Skeletal muscle satellite cell (primary cell): ENCODE measurements around the gene NNT.
A peak's percentile ranks its signal among the peaks of the same experiment; 100 is the strongest.
"Not testable (repeated sequence)": the region's sequence is repeated elsewhere in the genome, so short reads cannot be mapped to it uniquely, and the experiment has no call there.

Experiments used
- H3K27me3 ChIP-seq: 2 replicates; pipeline ENCODE4 v1.7.0; 2013; ENCODE audit warnings: low read length; ENCODE audit not compliant: control insufficient read depth, insufficient read depth
- H3K36me3 ChIP-seq: 2 replicates; pipeline ENCODE4 v1.7.0; 2013; ENCODE audit warnings: mild to moderate bottlenecking, control low read depth, low read length; ENCODE audit not compliant: insufficient read depth
- H3K4me1 ChIP-seq: 2 replicates; pipeline ENCODE4 v1.7.0; 2013; ENCODE audit warnings: low read length; ENCODE audit not compliant: control insufficient read depth, insufficient read depth
- H3K4me2 ChIP-seq: 2 replicates; pipeline ENCODE4 v1.7.0; 2013; ENCODE audit warnings: mild to moderate bottlenecking, low read length
- H3K4me3 ChIP-seq: 2 replicates; pipeline ENCODE4 v1.7.0; 2013; ENCODE audit warnings: low read length
- H3K9ac ChIP-seq: 2 replicates; pipeline ENCODE4 v1.7.0; 2013; ENCODE audit warnings: mild to moderate bottlenecking, low read depth, low read length, moderate library complexity
- H3K9me3 ChIP-seq: replicated peaks from 2 replicates; pipeline ENCODE4 v1.7.0; 2013; ENCODE audit warnings: mild to moderate bottlenecking, control low read depth, low read length

NNT gene

DNA sequence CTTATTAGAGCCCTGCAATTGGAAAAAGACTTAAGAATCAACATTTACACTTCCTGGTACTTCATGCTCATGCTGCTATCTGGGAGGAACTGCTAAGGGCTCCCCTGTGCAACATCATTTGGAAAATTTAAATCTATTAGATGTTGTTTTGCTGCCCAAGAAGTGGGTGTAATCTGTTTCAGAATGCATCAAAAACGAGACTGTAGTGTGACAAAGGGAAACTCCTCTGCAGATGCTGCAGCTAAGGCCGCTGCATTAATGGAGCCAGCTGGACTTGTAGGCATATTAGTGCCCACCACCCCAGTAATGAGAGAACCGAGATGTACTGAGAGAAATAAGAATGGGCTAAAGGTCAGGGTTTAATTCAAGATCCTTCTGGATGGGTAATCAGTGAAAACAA, 35.0 kb upstream of the NNT start:
- no peaks in the 10 kb centered on the region for H3K9me3 ChIP-seq
- H3K4me1 ChIP-seq, result peaks cover 9% of the 10 kb centered on the region
- no peaks in the 10 kb centered on the region for H3K27me3 ChIP-seq

GRCh38 chr5:43569236-43569746, 33.7 kb upstream of the NNT start:
- Histone ChIP-seq H3K4me1 (peaks cover 15% of the 10 kb centered on the region), H3K9ac (no peak overlapping the region), H3K4me3 (no peak overlapping the region), H3K27me3 (no peaks in the 10 kb centered on the region), H3K36me3 (no peaks in the 10 kb centered on the region), H3K9me3 (no peaks in the 10 kb centered on the region), H3K4me2 (no peak overlapping the region)

More for the DNA sequence above, 35.0 kb upstream of the NNT start:
- H3K4me3 ChIP-seq, result no peak overlapping the region
- H3K4me2 ChIP-seq, result no peak overlapping the region
- no peaks in the 10 kb centered on the region for H3K36me3 ChIP-seq
- H3K9ac ChIP-seq, result no peak overlapping the region

- Histone ChIP-seq H3K9ac (no peak overlapping the region), H3K4me1 (peaks cover 15% of the 10 kb centered on the region), H3K9me3 (no peaks in the 10 kb centered on the region), H3K4me3 (no peak overlapping the region), H3K27me3 (no peaks in the 10 kb centered on the region), H3K36me3 (no peaks in the 10 kb centered on the region), H3K4me2 (peak overlapping the region; percentile 70)
These were observed 32.4 kb upstream of the NNT start for GRCh38 chr5:43570450-43571158.

DNA sequence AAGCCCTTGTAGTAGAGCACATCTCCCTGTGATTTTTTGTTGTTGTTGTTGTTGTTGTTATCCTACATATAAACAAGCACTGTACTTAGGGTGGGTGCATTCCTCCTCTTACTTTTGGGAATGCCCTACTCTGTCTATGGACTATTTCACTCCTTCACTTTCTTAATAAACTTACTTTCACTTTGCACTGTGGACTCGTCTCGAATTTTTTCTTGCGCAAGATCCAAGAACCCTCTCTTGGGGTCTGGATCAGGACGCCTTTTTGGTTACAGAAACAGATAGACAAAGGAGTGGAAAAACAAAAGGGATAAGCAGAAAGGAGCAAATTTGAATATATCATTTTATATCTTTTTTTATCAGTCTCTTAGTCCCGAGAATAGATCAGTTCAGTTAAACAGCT, 31.7 kb upstream of the NNT start:
- Histone ChIP-seq H3K36me3 (no peaks in the 10 kb centered on the region), H3K9me3 (no peaks in the 10 kb centered on the region), H3K4me3 (peak overlapping the region; percentile 43), H3K27me3 (no peaks in the 10 kb centered on the region), H3K4me2 (peak overlapping the region; percentile 70), H3K9ac (no peak overlapping the region), H3K4me1 (peaks cover 15% of the 10 kb centered on the region)

- no peaks in the 10 kb centered on the region for H3K36me3 ChIP-seq
- H3K9ac ChIP-seq, result no peak overlapping the region
- no peaks in the 10 kb centered on the region for H3K27me3 ChIP-seq
- no peak overlapping the region for H3K4me3 ChIP-seq
- H3K4me1 ChIP-seq, result peaks cover 15% of the 10 kb centered on the region
- no peak overlapping the region for H3K4me2 ChIP-seq
- no peaks in the 10 kb centered on the region for H3K9me3 ChIP-seq
These were observed 30.6 kb upstream of the NNT start for GRCh38 chr5:43572357-43572756.

- no peak overlapping the region for H3K9ac ChIP-seq
- H3K36me3 ChIP-seq, result no peaks in the 10 kb centered on the region
- H3K4me2 ChIP-seq, result no peak overlapping the region
- H3K4me3 ChIP-seq, result no peak overlapping the region
- no peaks in the 10 kb centered on the region for H3K9me3 ChIP-seq
- no peaks in the 10 kb centered on the region for H3K27me3 ChIP-seq
- H3K4me1 ChIP-seq, result peaks cover 15% of the 10 kb centered on the region
These were observed 29.9 kb upstream of the NNT start for GRCh38 chr5:43573058-43573457.

DNA sequence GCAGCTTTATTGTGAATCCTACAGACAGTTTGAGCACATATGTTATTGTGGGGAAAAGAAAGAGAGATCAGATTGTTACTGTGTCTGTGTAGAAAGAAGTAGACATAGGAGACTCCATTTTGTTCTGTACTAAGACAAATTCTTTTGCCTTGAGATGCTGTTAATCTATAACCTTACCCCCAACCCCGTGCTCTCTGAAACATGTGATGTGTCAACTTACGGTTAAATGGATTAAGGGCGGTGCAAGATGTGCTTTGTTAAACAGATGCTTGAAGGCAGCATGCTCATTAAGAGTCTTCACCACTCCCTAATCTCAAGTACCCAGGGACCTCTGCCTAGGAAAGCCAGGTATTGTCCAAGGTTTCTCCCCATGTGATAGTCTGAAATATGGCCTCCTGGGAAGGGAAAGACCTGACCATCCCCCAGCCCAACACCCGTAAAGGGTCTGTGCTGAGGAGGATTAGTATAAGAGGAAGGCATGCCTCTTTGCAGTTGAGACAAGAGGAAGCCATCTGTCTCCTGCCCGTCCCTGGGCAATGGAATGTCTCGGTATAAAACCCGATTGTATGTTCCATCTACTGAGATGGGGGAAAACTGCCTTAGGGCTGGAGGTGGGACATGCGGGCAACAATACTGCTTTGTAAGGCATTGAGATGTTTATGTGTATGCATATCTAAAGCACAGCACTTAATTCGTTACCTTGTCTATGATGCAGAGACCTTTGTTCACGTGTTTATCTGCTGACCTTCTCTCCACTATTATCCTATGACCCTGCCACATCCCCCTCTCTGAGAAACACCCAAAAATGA, 22.4 kb upstream of the NNT start:
- not testable (repeated sequence) for H3K9me3 ChIP-seq, H3K4me2 ChIP-seq, H3K27me3 ChIP-seq, H3K4me1 ChIP-seq, H3K36me3 ChIP-seq, H3K4me3 ChIP-seq, H3K9ac ChIP-seq

DNA sequence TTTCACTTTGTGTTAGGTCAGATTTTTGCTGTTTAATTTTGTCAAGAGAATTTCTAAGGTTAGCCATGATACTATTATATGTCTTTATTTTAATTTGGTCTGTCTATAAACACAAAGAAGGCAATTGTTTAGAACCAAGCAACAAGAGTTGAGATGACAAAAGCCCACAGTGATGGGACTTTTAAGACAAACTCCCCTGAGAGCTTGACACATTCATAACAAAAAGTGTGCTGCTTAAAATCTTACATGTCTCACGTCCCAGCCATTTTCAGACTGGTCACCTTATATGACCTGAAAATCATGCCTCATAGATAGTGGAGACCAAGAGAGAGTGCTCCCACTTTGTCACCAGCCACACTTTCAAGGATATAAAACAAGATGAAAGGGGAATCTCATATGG, 21.6 kb upstream of the NNT start:
- Histone ChIP-seq H3K36me3 (no peaks in the 10 kb centered on the region), H3K9me3 (no peaks in the 10 kb centered on the region), H3K4me1 (no peaks in the 10 kb centered on the region), H3K9ac (no peak overlapping the region), H3K4me2 (no peak overlapping the region), H3K27me3 (no peaks in the 10 kb centered on the region), H3K4me3 (no peak overlapping the region)

GRCh38 chr5:43582082-43583005, 20.6 kb upstream of the NNT start:
- no peak overlapping the region for H3K4me2 ChIP-seq
- H3K27me3 ChIP-seq, result no peaks in the 10 kb centered on the region
- no peaks in the 10 kb centered on the region for H3K36me3 ChIP-seq
- no peak overlapping the region for H3K9ac ChIP-seq
- H3K4me1 ChIP-seq, result no peaks in the 10 kb centered on the region
- no peak overlapping the region for H3K4me3 ChIP-seq
- no peaks in the 10 kb centered on the region for H3K9me3 ChIP-seq

- Histone ChIP-seq H3K4me3 (no peak overlapping the region), H3K36me3 (no peaks in the 10 kb centered on the region), H3K9me3 (no peaks in the 10 kb centered on the region), H3K9ac (no peak overlapping the region), H3K4me1 (no peaks in the 10 kb centered on the region), H3K27me3 (no peaks in the 10 kb centered on the region), H3K4me2 (no peak overlapping the region)
These were observed 19.3 kb upstream of the NNT start for GRCh38 chr5:43583724-43584123.

DNA sequence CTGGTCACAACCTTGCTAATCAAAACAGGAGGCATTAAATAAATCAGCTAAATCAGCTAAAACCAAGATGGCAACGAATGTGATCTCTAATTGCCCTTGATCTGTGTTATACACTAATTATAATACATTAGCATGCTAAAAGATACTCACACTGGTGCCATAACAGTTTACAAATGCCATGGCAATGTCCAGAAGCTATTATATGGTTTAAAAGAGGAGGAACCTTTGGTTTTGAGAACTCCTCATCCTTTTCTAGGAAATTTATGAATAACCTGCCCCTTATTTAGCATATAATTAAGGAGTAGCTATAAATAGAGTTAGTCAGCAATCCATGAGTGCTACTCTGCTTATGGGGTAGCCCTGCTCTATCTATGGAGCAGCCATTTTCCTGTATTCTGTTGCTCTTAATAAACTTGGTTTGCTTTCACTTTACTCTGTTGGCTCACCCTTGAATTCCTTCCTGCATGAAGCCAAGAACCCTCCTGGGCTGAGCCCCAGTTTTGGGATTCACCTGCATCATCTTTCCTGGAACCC, 18.7 kb upstream of the NNT start:
- Histone ChIP-seq H3K4me1 (no peaks in the 10 kb centered on the region), H3K4me2 (no peak overlapping the region), H3K9me3 (no peaks in the 10 kb centered on the region), H3K27me3 (no peaks in the 10 kb centered on the region), H3K36me3 (no peaks in the 10 kb centered on the region), H3K9ac (no peak overlapping the region), H3K4me3 (no peak overlapping the region)
